Lung microvascular endothelial cell (primary cell): ENCODE results near the gene SARS2. TPM values are rescaled to one million over a fixed set of nuclear protein-coding genes. Genes with fewer than 3 reads are reported as not detected.
"Not testable (repeated sequence)": the region's sequence is repeated elsewhere in the genome, so short reads cannot be mapped to it uniquely, and the experiment has no call there.

Experiments
- DNase-seq, 2 donors: peaks; one replicate each; pipeline versions ENCODE4 v3.0.0 to v3.0.0-alpha.2; 2010; ENCODE audit warnings: low read depth in 2 of 2
- total RNA-seq: library from RNA; depleted of rRNA; stranded (reverse); fragments of >200 nt; gene quantifications from 2 replicates; pipeline ENCODE4 v1.2.1, GENCODE V29; 2014

SARS2 gene, protein sequence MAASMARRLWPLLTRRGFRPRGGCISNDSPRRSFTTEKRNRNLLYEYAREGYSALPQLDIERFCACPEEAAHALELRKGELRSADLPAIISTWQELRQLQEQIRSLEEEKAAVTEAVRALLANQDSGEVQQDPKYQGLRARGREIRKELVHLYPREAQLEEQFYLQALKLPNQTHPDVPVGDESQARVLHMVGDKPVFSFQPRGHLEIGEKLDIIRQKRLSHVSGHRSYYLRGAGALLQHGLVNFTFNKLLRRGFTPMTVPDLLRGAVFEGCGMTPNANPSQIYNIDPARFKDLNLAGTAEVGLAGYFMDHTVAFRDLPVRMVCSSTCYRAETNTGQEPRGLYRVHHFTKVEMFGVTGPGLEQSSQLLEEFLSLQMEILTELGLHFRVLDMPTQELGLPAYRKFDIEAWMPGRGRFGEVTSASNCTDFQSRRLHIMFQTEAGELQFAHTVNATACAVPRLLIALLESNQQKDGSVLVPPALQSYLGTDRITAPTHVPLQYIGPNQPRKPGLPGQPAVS
- 16.5 and 19.2 TPM in 2 replicates for total RNA-seq

DNA sequence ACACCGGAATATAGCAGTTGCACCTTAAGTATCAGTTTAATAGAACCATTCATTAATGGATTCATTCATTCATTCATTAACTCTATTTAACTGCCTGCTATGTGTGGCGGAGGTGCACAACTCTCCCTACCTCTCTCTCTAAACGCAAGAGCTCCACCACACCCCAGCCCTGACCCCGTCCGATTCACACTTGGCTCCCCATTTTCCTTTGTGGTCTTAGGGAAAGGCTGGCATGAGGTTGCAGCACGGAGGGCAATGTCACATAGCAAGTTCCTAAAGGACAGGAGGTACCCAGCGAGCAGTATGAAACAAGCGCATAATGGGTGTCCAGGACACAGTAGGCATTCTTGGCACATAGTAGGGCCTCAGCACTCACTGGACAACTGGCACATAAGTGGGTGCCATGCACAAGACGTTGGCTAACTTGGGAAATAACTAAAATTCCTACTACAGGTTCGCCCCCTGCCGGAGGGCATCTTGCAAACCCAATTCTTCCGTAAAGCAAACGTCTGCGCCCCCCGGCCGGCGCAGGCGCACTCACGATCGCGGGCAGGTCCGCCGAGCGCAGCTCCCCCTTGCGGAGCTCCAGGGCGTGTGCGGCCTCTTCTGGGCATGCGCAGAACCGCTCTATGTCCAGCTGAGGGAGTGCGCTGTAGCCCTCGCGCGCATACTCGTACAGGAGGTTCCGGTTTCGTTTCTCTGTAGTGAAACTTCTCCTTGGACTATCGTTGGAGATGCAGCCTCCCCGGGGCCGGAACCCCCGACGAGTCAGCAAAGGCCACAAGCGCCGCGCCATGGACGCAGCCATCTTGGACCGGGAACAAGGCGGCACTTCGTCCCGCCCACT is at the start of gene SARS2:
SARS2 (minus strand) TSS at position 835 of the 847 bp plus-strand sequence; CDS start at position 808, 27 bp downstream.
- peak; percentile 96 for DNase-seq

DNA sequence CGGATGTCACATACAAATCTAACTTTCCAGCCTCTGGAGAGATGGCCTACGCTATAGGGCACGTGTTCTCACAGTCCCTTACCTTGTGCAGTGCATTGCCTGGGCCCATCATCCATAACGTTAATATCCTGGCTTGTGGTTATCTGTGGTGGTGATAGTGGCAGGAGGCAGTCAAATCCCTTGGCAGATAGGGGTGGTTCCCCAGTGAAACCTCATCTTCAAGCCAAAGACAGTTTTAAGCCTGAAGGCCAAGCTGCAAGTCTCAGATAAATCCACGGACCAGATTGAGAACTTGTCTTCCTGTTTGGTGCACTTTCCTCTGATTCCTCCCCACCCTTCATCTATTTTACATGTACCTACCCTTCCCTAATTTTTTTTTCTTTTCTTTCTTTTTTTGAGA is 49.2 kb upstream of the SARS2 start:
- DNase-seq: no peak

DNA sequence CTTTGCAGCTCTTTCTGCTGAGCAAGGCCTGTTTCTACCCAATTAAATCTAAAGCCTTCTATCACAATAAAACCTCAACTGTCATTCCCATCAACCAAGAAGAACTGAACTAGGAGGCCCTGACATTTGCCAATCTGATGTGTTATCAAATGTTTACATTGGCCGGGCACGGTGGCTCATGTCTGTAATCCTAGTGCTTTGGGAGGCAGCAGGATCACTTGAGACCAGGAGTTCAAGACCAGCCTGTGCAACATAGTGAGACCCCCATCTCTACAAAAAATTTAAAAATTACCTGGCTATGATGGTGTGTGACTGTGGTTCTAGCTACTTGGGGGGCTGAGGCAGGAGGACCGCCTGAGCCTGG is 47.7 kb upstream of the SARS2 start:
- no peak for DNase-seq

DNA sequence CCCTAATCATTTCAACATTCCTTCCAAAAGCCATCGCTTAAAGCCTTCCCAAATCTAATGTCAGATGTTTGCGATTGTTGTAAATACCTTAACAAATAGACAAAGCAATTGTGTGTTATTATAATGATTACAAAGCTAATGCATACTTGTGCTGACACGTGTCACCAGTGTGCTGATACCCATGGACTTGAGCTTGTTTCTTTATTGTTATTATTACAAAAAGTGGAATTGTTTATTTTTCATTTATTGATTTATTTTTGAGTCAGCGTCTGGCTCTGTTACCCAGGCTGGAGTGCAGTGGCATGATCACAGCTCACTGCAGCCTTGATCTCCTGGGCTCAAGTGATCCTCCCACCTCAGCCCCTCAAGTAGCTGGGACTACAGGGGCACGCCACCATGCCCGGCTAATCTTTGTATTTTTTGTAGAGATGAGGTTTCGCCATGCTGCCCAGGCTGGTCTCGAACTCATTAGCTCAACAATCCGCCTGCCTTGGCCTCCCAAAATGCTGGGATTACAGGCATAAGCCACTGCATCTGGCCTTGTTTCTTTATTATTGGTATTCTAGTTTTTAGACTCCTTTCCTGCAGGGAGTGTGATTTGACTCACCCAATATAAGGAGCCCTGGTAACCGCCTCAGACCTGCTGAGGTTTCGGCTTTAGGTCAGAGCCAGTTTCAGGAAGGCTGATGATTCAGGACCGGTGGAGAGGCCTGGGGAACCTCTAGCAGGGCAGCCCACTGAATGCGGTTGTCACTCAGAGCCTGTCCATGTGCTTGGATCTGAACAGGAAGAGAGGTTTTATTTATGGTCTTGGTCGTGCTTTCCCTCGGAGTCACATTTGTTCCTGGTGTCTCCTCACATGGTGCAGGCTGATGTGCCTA is 47.1 kb upstream of the SARS2 start:
- DNase-seq: peak in 1 of 2 donors; percentile 63

- DNase-seq: peak; percentile 24 to 33
Observed at GRCh38 chr19:38975861-38976271, 45.3 kb upstream of the SARS2 start.

DNA sequence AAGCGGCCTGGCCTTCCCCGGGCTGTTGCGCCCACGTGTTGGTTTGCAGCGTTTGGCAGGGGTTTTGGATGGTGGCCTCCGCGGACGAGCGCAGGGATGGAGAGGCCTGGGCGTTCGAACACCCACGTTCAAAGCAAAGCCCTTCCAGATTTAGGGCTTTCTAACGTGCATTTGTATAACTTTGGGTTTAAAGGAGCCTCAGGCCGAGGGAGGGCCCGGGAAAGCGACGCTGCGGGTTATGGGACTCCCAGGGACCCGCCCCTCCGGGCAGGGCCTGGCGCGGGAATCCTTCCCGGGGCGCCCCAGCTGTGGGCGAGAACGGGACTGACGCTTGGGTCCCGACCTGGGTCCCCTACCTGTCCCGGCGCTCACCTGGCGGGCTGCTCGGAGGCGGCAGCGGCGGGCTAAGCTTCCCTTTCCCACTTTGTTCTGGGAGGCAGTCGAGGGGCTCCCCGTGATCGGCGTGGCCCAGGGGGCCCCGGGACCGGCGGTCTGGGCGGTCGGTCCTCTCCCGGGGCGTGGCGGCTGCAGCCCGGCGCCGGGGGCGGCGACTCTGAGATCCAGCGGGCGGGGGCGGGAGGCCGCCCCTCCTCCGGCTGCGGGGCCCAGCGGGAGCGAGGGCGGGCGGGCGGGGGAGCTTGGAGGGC is 44.8 kb upstream of the SARS2 start, which contains the start of gene FBXO17:
FBXO17 (minus strand) TSS at position 529 of the 647 bp plus-strand sequence. CDS start 25,423 bp downstream, outside the sequence.
- peak; percentile 37 to 61 for DNase-seq

- DNase-seq: peak in 1 of 2 donors; percentile 39
Observed at GRCh38 chr19:38974624-38975213, 44.2 kb upstream of the SARS2 start.

- DNase-seq: no peak
Observed at GRCh38 chr19:38971672-38972071, 41.1 kb upstream of the SARS2 start.

DNA sequence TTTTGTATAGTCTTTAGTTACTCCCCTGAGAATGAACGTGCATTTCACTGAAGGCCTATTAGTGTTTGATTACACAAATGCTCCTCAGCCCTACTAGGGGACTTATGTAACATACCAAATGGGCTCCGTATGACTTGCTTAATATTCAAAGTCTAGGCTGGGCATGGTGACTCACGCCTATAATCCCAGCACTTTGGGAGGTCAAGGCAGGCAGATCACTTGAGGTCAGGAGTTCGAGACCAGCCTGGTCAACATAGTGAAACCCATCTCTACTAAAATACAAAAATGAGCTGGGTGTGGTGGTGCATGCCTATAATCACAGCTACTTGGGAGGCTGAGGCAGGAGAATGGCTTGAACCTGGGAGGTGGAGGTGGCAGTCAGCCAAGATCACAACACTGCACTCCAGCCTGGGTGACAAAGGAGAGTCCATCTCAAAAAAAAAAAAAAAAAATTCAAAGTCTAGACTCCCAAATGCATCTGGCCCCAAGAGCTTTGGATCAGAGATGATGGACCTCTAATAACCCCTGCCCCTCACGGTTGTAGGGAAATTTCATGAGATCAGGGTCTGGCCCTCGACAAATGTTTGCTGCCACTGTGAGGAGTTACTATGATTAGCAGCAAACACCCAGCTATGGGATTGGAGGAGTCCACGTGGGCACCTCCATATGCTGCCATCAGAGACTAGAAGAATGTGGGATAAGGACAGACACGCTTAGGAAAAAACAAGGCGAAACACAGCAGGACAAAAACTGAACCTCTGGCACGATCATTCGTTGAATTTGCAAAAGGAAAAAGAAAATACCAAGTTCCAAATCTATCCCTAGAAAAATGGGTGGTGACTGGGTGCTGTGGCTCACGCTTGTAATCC is 40.3 kb upstream of the SARS2 start:
- DNase-seq: no peak

GRCh38 chr19:38966149-38966548 is 35.6 kb upstream of the SARS2 start:
- not testable (repeated sequence) for DNase-seq

DNA sequence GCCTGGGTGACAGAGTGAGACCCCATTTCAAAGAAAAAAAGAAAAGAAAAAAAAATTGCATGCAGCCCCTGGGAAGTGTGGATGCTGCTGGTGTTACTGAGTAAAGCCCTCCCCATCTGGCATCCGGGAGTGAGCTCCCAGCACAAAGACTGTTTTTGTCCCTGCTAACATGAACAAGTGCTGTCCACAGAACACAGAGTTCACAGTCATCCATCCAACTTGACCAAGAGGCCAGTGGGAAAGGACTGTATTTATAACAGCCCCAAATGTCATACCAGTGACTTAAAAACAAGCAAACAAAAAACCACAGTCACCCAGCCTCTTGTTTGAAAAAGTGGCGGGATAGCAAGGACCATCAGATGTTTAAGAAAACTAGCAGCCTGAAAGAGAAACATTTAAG is 34.2 kb upstream of the SARS2 start:
- no peak for DNase-seq

- no peak for DNase-seq
Observed at GRCh38 chr19:38959618-38960017, 29.1 kb upstream of the SARS2 start.

DNA sequence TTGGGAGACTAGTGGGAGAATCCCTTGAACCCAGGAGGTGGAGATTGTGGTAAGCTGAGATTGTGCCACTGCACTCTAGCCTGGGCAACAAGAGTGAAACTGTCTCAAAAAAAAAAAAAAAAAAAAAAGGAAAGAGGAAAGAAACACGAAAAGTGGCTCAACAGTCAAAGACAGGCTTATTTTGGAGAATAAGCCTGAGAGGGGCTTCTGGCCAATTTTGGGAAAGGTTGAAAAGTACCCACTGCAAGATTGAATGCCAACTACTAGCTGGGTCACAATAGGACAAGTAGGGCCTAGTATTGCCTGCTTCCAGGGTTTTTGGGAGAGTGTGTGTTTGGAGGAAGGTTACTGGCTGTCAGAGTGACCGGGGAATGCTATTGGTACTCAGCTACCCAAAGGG is 27.7 kb upstream of the SARS2 start:
- DNase-seq: no peak

DNA sequence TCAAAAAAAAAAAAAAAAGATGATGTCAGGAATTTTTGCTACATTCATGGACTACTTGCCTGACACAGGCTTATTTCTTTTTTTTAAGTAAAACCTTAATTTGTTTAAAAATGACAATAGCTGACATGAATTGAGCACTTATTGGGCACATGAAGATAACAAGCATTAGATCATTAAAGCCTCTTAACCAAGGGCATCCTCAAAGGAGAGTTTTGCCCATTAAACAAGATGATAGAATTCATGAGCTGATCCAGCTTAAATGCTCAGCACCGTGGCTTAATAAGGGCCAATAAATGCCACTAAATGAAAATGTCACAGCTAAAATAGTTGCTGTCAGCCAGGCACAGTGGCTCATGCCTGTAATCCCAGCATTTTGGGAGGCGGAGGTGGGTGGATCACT is 25.7 kb upstream of the SARS2 start:
- no peak for DNase-seq

GRCh38 chr19:38953677-38954076 is 23.1 kb upstream of the SARS2 start:
- DNase-seq: no peak

- DNase-seq: peak; percentile 43 to 70
Observed at GRCh38 chr19:38952395-38953165, 22.0 kb upstream of the SARS2 start.

- no peak for DNase-seq
Observed at GRCh38 chr19:38951187-38951586, 20.6 kb upstream of the SARS2 start.

- DNase-seq: peak; percentile 77 to 86
Observed at GRCh38 chr19:38949580-38950367, 19.2 kb upstream of the SARS2 start.
